Measurements from ENCODE around the gene MDM2. TPM values are rescaled to one million over a fixed set of nuclear protein-coding genes. Genes with fewer than 3 reads are reported as not detected.

Gene MDM2
- total RNA-seq, 1 experiment from 2014 or later: 86.4 TPM

DNA sequence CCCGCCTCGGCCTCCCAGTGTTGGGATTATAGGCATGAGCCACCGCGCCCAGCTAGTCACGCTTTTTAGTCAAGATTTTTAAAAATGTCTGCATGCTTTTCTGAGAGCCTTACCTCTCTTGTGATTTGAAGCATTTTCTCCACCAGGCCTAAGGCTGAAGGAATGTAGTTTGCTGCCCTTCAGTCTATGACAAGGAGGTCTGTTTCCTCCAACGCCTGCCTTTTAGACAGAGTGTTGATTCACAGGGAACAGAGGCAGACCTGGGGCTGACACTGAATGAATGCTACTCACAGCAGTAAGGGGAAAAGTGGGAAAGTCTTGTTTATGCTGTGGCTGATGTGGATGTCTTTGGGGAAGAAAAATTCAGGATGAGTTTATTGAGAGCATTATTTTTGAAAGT is 27.2 kb upstream of the MDM2 start:
- H3K36me3 ChIP-seq (ENCODE audit: low read depth, low read length): no peaks in the 10 kb centered on the region
- no peaks in the 10 kb centered on the region for H3K9me3 ChIP-seq (ENCODE audit: low read length)
- intact Hi-C loops (cut with micrococcal nuclease): no loop called here
- no peak overlapping the region for H2AFZ ChIP-seq (ENCODE audit: low read length)
- no peaks in the 10 kb centered on the region for H4K20me1 ChIP-seq (ENCODE audit: low read length)
- no peak overlapping the region for H3K27ac ChIP-seq (ENCODE audit: low read length)
- CTCF ChIA-PET: no interaction called here
- H3F3A ChIP-seq (ENCODE audit: low read length, unreplicated experiment): no peaks in the 10 kb centered on the region
- TF ChIP-seq EZH2 (IDR thresholded peaks at IDR 0.05; ENCODE audit: low read length, unreplicated experiment) (no peak), CTCF (conservative IDR thresholded peaks at IDR 0.05; ENCODE audit: low read depth, low read length) (no peak), EZH2phosphoT487 (IDR thresholded peaks at IDR 0.05; ENCODE audit: borderline replicate concordance, low read length) (no peak)
- ATAC-seq: no peak
- H3K4me1 ChIP-seq (ENCODE audit: insufficient read depth, low read length): no peaks in the 10 kb centered on the region
- no peaks in the 10 kb centered on the region for H3K27me3 ChIP-seq (ENCODE audit: low read length)
- no peak overlapping the region for H3K4me3 ChIP-seq (ENCODE audit: low read length)
- H3K4me2 ChIP-seq (ENCODE audit: low read length): no peak overlapping the region
- no peak for DNase-seq
- POLR2A ChIA-PET (ENCODE audit: unreplicated experiment): no interaction called here
- H3K9ac ChIP-seq (ENCODE audit: low read length): no peak overlapping the region
- BruUV-seq (replicated peaks): no TSS peak
- H3K79me2 ChIP-seq (ENCODE audit: low read length): no peaks in the 10 kb centered on the region
- no peaks in the 10 kb centered on the region for H3K9me2 ChIP-seq (replicated peaks; ENCODE audit: low read length)

- Histone ChIP-seq H3K27me3 (ENCODE audit: low read length) (no peaks in the 10 kb centered on the region), H3K4me2 (ENCODE audit: low read length) (no peak overlapping the region), H2AFZ (ENCODE audit: low read length) (no peak overlapping the region), H3K79me2 (ENCODE audit: low read length) (no peaks in the 10 kb centered on the region), H4K20me1 (ENCODE audit: low read length) (no peaks in the 10 kb centered on the region), H3K4me1 (ENCODE audit: insufficient read depth, low read length) (no peaks in the 10 kb centered on the region), H3F3A (ENCODE audit: low read length, unreplicated experiment) (no peaks in the 10 kb centered on the region), H3K27ac (ENCODE audit: low read length) (no peak overlapping the region), H3K9me3 (ENCODE audit: low read length) (no peaks in the 10 kb centered on the region), H3K9me2 (replicated peaks; ENCODE audit: low read length) (no peaks in the 10 kb centered on the region), H3K36me3 (ENCODE audit: low read depth, low read length) (no peaks in the 10 kb centered on the region), H3K9ac (ENCODE audit: low read length) (no peak overlapping the region), H3K4me3 (ENCODE audit: low read length) (no peak overlapping the region)
- intact Hi-C loops (cut with micrococcal nuclease): no loop called here
- no TSS peak for BruUV-seq (replicated peaks)
- POLR2A ChIA-PET (ENCODE audit: unreplicated experiment): no interaction called here
- CTCF ChIA-PET: no interaction called here
- ATAC-seq (no peak), DNase-seq (no peak)
- TF ChIP-seq EZH2phosphoT487 (IDR thresholded peaks at IDR 0.05; ENCODE audit: borderline replicate concordance, low read length): no peak
- no peak for TF ChIP-seq CTCF (conservative IDR thresholded peaks at IDR 0.05; ENCODE audit: low read depth, low read length)
- TF ChIP-seq EZH2 (IDR thresholded peaks at IDR 0.05; ENCODE audit: low read length, unreplicated experiment): no peak
These were observed 26.2 kb upstream of the MDM2 start for GRCh38 chr12:68781728-68782127.

DNA sequence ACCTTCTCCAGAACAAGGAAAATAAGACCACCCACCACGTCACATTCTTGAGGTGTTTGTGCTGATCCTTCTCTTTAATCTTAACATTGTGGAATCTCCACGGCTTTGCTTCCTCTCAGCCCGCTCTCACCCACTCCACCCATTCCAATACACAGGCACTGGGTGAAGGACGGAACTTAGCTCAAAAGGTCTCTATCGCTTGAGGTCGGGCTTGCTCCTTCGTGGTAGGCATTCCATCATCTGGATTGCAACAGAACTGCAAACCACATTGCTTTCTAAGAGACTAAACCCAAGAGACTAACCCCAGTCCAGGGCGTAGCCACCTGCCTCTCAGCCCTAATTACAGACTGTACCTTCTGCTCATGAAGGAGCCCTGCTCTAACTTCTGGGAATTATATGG is 24.0 kb upstream of the MDM2 start:
- no peak for TF ChIP-seq EZH2phosphoT487 (IDR thresholded peaks at IDR 0.05; ENCODE audit: borderline replicate concordance, low read length)
- TF ChIP-seq CTCF (conservative IDR thresholded peaks at IDR 0.05; ENCODE audit: low read depth, low read length): no peak
- no peak for TF ChIP-seq EZH2 (IDR thresholded peaks at IDR 0.05; ENCODE audit: low read length, unreplicated experiment)
- Histone ChIP-seq H3K27me3 (ENCODE audit: low read length) (no peaks in the 10 kb centered on the region), H3F3A (ENCODE audit: low read length, unreplicated experiment) (no peaks in the 10 kb centered on the region), H3K79me2 (ENCODE audit: low read length) (no peaks in the 10 kb centered on the region), H2AFZ (ENCODE audit: low read length) (no peak overlapping the region), H3K27ac (ENCODE audit: low read length) (no peak overlapping the region), H4K20me1 (ENCODE audit: low read length) (no peaks in the 10 kb centered on the region), H3K36me3 (ENCODE audit: low read depth, low read length) (no peaks in the 10 kb centered on the region), H3K9me2 (replicated peaks; ENCODE audit: low read length) (no peaks in the 10 kb centered on the region), H3K4me2 (ENCODE audit: low read length) (no peak overlapping the region), H3K9ac (ENCODE audit: low read length) (no peak overlapping the region), H3K9me3 (ENCODE audit: low read length) (no peaks in the 10 kb centered on the region), H3K4me1 (ENCODE audit: insufficient read depth, low read length) (no peaks in the 10 kb centered on the region), H3K4me3 (ENCODE audit: low read length) (no peak overlapping the region)
- CTCF ChIA-PET: no interaction called here
- POLR2A ChIA-PET (ENCODE audit: unreplicated experiment): no interaction called here
- no peak for DNase-seq
- no TSS peak for BruUV-seq (replicated peaks)
- no peak for ATAC-seq
- intact Hi-C loops (cut with micrococcal nuclease): no loop called here

All from PC-3 (cell line).